Hematopoietic multipotent progenitor cell treated with erythropoietin and hydrocortisone succinate and interleukin-3 and kit ligand, for 17 days (in vitro differentiated cells): Measurements from ENCODE around the gene F10.

Experiments used
- DNase-seq: peaks from one replicate; pipeline ENCODE4 v3.0.0-alpha.2; 2015; ENCODE audit warnings: low spot score

Gene F10

GRCh38 chr13:113138792-113139551 lies 16.4 kb downstream of the F10 start:
- DNase-seq: no peak

GRCh38 chr13:113139577-113139976 lies 17.0 kb downstream of the F10 start:
- DNase-seq: no peak

- no peak for DNase-seq
Observed at GRCh38 chr13:113140677-113141600, 18.3 kb downstream of the F10 start.

- DNase-seq: no peak
Observed at GRCh38 chr13:113141601-113141970, 19.0 kb downstream of the F10 start.

- no peak for DNase-seq
Observed at GRCh38 chr13:113142876-113143275, 20.3 kb downstream of the F10 start.

- DNase-seq: no peak
Observed at GRCh38 chr13:113143466-113144254, 21.1 kb downstream of the F10 start.

GRCh38 chr13:113144255-113144629 lies 21.6 kb downstream of the F10 start:
- DNase-seq: no peak

GRCh38 chr13:113145496-113145895 lies 22.9 kb downstream of the F10 start:
- DNase-seq: no peak

GRCh38 chr13:113145911-113146598 lies 23.5 kb downstream of the F10 start:
- DNase-seq: no peak

GRCh38 chr13:113146750-113147149 lies 24.2 kb downstream of the F10 start:
- DNase-seq: no peak

GRCh38 chr13:113147206-113147605 lies 24.6 kb downstream of the F10 start:
- no peak for DNase-seq

- DNase-seq: no peak
Observed at GRCh38 chr13:113148407-113148806, 25.8 kb downstream of the F10 start.

- DNase-seq: no peak
Observed at GRCh38 chr13:113148940-113149503, 26.4 kb downstream of the F10 start.

GRCh38 chr13:113149711-113150549 lies 27.3 kb downstream of the F10 start:
- DNase-seq: no peak

- no peak for DNase-seq
Observed at GRCh38 chr13:113150550-113151365, 28.2 kb downstream of the F10 start.

- DNase-seq: peak; percentile 34
Observed at GRCh38 chr13:113151745-113152690, 29.4 kb downstream of the F10 start.

- DNase-seq: no peak
Observed at GRCh38 chr13:113152691-113152983, 30.0 kb downstream of the F10 start.

GRCh38 chr13:113152984-113153809 lies 30.6 kb downstream of the F10 start:
- DNase-seq: peak; percentile 40
